HK-2 (cell line): ENCODE data around the gene NUP58.

Experiments used
- DNase-seq: peaks from one replicate; pipeline ENCODE4 v3.0.0-alpha.2; 2018; ENCODE audit not compliant: unreplicated experiment

NUP58 gene

DNA sequence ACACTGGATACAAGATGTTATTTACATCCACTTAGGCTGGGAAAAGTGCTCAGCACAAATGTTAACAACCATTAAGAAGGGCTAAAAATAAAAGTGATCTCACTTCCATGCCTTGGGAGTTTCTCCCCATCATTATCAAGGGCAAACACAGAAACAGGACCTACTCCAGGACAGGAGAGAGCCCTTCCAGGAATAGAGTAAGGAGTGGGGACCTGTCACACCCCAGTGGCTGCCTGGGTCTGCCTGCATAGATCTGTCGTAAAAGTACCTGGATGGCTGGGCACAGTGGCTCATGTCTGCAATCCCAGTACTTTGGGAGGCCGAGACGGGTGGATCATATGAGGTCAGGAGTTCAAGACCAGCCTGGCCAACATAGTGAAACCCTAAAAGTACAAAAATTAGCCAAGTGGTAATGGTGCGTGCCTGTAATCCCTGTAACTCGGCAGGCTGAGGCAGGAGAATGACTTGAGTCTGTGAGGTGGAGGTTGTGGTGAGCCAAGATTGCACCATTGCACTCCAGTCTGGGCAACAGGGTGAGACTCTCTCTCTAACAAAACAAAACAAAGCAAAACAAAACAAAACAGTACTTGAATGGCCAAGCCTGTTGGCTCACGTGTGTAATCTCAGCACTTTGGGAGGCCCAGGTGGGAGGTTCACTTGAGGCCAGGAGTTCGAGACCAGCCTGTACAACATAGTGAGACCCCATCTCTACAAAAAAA, 76.0 kb downstream of the NUP58 start:
- DNase-seq = no peak

DNA sequence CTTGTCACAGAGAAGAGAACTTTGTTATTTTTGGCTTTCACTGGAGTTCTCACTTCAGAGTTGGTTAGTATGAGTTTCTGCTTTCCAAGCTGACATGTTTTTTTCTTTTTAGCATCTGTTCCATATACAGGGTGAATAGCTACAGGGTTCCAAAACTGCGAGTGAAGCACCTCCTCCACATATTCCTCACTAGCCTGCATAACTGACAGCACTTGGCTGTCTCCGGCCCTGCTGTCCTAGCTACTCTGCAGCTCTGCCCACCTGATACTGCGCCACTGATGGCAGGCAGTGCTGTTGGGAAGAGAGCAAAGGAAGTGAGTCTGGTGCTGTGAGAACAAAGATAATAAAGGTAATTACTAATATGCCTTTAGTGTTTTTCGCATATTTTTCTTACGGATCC, 77.1 kb downstream of the NUP58 start:
- no peak for DNase-seq

DNA sequence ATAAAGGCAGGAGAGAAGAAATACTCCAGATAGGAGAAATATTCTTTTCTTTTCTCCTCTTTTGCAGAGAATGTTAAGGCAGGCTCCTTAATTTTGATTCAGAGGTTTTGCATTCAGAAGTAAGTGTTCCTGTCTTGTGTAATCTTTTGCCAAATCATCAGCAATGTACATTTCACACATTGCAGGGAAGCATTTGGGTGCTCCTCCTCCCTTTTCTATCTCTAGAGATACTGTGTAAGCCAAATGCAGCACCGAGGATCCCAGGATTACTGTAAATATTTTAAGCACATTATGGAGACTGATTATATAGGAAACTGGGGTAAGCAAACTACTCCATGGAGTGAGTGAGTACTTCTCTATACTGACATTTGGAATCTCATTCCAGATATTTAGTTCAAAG, 77.6 kb downstream of the NUP58 start:
- no peak for DNase-seq

DNA sequence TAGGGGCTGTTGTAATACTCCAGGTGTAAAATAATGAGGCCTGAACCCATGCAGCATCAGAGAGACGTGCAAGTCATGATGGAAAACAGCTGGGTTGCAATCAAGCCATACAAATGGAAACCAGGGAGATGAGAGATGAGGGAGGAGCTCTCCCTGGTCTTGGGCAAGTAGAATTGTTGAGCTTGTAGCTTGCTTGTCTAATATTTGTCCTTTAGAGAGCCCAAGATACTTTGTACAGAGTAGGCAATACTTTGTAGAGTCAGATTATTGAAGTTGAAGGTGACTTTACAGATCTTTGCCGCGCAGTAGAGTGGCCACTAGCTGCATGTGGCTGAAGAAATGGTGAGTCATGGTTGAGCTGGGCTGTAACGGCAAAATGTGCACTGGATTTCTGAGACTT, 78.7 kb downstream of the NUP58 start:
- DNase-seq = no peak

DNA sequence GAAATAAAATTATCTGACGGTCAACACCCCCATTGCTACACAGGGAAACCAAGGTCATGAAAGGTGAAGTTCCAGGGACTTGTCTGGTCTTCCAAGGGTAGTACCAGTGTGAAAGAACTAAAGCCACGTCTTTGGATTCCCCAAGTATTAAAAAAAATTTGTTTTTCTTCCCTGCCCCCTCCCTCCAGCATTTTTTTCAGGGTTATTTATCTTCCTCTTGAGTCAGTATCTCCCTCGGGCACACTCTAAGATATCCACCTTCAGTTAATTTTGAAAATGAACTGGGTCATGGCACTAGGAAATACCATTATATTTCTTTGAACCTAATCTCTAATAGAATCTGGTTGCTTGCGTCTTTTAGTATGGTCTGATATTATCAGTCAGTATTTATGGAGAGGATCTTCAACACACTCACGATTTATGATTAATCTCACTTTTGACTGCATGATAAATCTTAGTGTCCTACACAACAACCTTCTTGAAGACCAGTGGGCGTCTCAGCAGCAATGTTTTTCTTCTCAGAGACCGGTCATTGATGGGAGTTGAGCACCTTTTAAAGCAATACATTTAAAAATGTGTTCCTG, 79.4 kb downstream of the NUP58 start:
- no peak for DNase-seq

DNA sequence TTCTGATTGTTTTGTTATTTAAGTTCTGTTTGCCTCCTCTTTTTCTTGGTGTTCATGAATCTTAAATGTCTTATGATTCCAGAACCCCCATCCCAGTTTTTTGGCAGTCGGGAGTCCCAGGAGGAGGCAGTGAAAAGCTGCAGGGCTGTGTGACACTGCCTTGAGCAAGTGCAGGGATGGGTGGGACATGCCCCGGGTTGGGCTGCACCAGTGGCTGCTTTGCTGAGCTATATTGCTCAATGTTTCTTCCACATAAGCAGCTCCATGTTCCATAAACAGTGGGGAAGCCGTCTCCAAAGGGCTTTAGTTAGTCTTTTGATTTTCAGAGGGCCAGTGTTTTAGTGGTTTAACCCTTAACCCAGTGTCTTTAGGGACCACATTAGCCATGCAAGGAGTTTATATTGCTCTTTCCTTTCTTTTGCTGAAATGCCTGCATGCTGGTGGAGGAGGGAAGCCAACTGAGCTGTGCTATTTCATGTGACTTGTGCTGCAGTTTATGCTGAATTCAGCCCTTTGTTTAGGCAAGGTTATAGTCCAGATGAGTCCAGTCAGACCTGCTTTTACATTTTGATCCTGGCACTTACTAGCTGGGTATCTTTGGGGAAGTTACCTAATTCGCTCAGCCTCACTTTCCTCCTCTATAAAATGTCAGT, 83.5 kb downstream of the NUP58 start:
- DNase-seq = no peak

DNA sequence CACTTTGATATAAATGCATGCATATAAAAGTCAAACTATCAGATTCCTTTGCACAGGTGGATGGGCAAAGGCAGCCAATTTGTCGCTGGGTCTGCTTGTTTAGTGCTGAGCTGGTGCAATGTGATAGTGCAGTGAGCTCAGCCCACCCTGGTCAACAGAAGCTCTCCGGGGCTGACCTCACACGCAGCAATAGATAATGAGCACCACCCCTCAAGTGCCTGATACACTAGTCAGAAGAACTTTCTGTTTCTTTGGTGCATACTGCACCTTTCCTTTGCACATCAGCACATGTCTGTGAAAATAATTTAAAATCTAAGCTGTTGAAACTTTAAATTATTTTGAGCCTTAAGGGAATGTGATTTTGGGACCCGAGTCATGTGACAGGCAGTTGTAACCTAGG, 90.5 kb downstream of the NUP58 start:
- DNase-seq = no peak
